HCT116 (cell line): Measurements from ENCODE around the gene AKAP13. TPM values are rescaled to one million over a fixed set of nuclear protein-coding genes. Genes with fewer than 3 reads are reported as not detected.

Experiments
- ATAC-seq: fragments of 200-7000 bp; cut with Tn5 transposase; 2 replicates; pipeline ENCODE4 v1.9.1; 2020; ENCODE audit warnings: mild to moderate bottlenecking, moderate library complexity
- BruUV-seq: library from RNA; stranded (reverse); fragments of 400-500 nt; replicated peaks from 2 replicates; lab custom pipeline; 2021; lab: Mats Ljungman, UMichigan
- CTCF ChIA-PET: fragments of 300-600 bp; sonication (Branson Sonifier 250); formaldehyde crosslinking; loops from one replicate; lab custom pipeline; 2021; ENCODE audit warnings: antibody characterized with exemption; lab: Charles Lee
- POLR2A ChIA-PET: fragments of 300-600, 350-600 bp; sonication (Branson Sonifier 250); formaldehyde crosslinking; loops from one replicate; lab custom pipeline; 2021; ENCODE audit warnings: antibody characterized with exemption; lab: Charles Lee
- RAD21 ChIA-PET, 2 experiments: fragments of 300-600 bp; sonication (Branson Sonifier 250); formaldehyde crosslinking; loops; one replicate each; lab custom pipeline; 2023; ENCODE audit warnings: low total read pairs in 2 of 2; ENCODE audit not compliant: uncharacterized antibody in 2 of 2, unreplicated experiment in 2 of 2, low non-redundant PET in 1 of 2; lab: Charles Lee
- DNase-seq: peaks from one replicate; pipeline ENCODE4 v3.0.0-alpha.2; 2010; ENCODE audit warnings: low read depth, low spot score
- H2AFZ ChIP-seq: fragments of 200-600 bp; shearing (Covaris generic), sonication (generic); 2 replicates; pipeline ENCODE4 v1.6.1; 2017; ENCODE audit warnings: low read depth, mixed run types, mixed read lengths, antibody characterized with exemption, low read length; ENCODE audit not compliant: poor library complexity, severe bottlenecking
- H3K27ac ChIP-seq: 2 replicates; pipeline ENCODE4 v1.5.1; 2012; ENCODE audit warnings: low read depth, low read length
- H3K27me3 ChIP-seq: fragments of 200-600 bp; sonication (generic); 2 replicates; pipeline ENCODE4 v1.6.1; 2016; ENCODE audit warnings: mixed run types, low read length, mixed read lengths; ENCODE audit not compliant: insufficient read depth
- H3K36me3 ChIP-seq, 2 experiments: fragments of 200-500 bp in 1 of 2; fragments of 200-600 bp in 1 of 2; sonication (Bioruptor generic) in 1 of 2; sonication (generic) in 1 of 2; 2 replicates each; pipeline versions ENCODE4 v1.5.1 to v1.6.1; 2014 to 2016; ENCODE audit warnings: low read length in 2 of 2, inconsistent platforms in 1 of 2, mixed read lengths in 1 of 2, mixed run types in 1 of 2; ENCODE audit not compliant: insufficient read depth in 2 of 2, control insufficient read depth in 1 of 2
- H3K4me1 ChIP-seq, 2 experiments: fragments of 200-600 bp in 1 of 2; sonication (generic) in 1 of 2; 2 replicates each; pipeline versions ENCODE4 v1.5.1 to v1.6.1; 2012 to 2017; ENCODE audit warnings: low read length in 2 of 2, inconsistent platforms in 1 of 2, mild to moderate bottlenecking in 1 of 2, mixed read lengths in 1 of 2, mixed run types in 1 of 2, moderate library complexity in 1 of 2; ENCODE audit not compliant: insufficient read depth in 2 of 2, control insufficient read depth in 1 of 2
- H3K4me2 ChIP-seq: fragments of 200-600 bp; sonication (generic); 2 replicates; pipeline ENCODE4 v1.6.1; 2017; ENCODE audit warnings: mixed run types, low read length, mixed read lengths
- H3K4me3 ChIP-seq, 2 experiments: fragments of 200-600 bp in 1 of 2; sonication (generic) in 1 of 2; replicated peaks in 1 of 2; 2 replicates each; pipeline ENCODE4 v1.5.1; 2011 to 2016; ENCODE audit warnings: low read length in 2 of 2, control low read depth in 1 of 2, low read depth in 1 of 2, mild to moderate bottlenecking in 1 of 2, mixed read lengths in 1 of 2, mixed run types in 1 of 2
- H3K79me2 ChIP-seq: fragments of 200-600 bp; sonication (generic); 2 replicates; pipeline ENCODE4 v1.6.1; 2017; ENCODE audit warnings: mild to moderate bottlenecking, mixed run types, low read length, moderate library complexity, mixed read lengths; ENCODE audit not compliant: insufficient read depth
- H3K9ac ChIP-seq: fragments of 200-600 bp; sonication (generic); 2 replicates; pipeline ENCODE4 v1.6.1; 2016; ENCODE audit warnings: low read length, mixed read lengths
- H3K9me2 ChIP-seq: fragments of 200-600 bp; sonication (generic), shearing (Covaris generic); 2 replicates; pipeline ENCODE4 v1.6.1; 2017; ENCODE audit warnings: mixed run types, mild to moderate bottlenecking, moderate library complexity; ENCODE audit not compliant: insufficient read depth
- H3K9me3 ChIP-seq, 2 experiments: fragments of 200-500 bp in 1 of 2; fragments of 200-600 bp in 1 of 2; sonication (Bioruptor generic) in 1 of 2; sonication (generic) in 1 of 2; 2 replicates each; pipeline ENCODE4 v1.6.1; 2014 to 2017; ENCODE audit warnings: low read length in 2 of 2, mixed read lengths in 2 of 2, inconsistent platforms in 1 of 2, low read depth in 1 of 2, mild to moderate bottlenecking in 1 of 2, mixed run types in 1 of 2, moderate library complexity in 1 of 2; ENCODE audit not compliant: control insufficient read depth in 1 of 2, insufficient read depth in 1 of 2
- H4K20me1 ChIP-seq: fragments of 200-600 bp; sonication (generic), shearing (Covaris generic); 2 replicates; pipeline ENCODE4 v1.6.1; 2017; ENCODE audit warnings: mixed run types, mild to moderate bottlenecking, moderate library complexity; ENCODE audit not compliant: insufficient read depth
- CEBPB ChIP-seq: IDR thresholded peaks from 2 replicates; pipeline ENCODE4 v1.6.1; 2012; ENCODE audit warnings: low read depth
- CTCF ChIP-seq, 3 experiments: fragments of 200-600 bp in 1 of 3; sonication (generic) in 1 of 3; IDR thresholded peaks in 2 of 3; conservative IDR thresholded peaks in 1 of 3; 2 replicates each; pipeline ENCODE4 v1.5.1; 2012 to 2017; ENCODE audit warnings: low read depth in 2 of 3, low read length in 2 of 3, antibody characterized with exemption in 1 of 3, borderline replicate concordance in 1 of 3, control low read depth in 1 of 3, mild to moderate bottlenecking in 1 of 3, mixed read lengths in 1 of 3, mixed run types in 1 of 3, moderate library complexity in 1 of 3; ENCODE audit not compliant: insufficient read depth in 1 of 3
- EGR1 ChIP-seq: IDR thresholded peaks from 2 replicates; pipeline ENCODE4 v1.6.1; 2012; ENCODE audit warnings: low read depth
- ELF1 ChIP-seq: IDR thresholded peaks from 2 replicates; pipeline ENCODE4 v1.6.1; 2012; ENCODE audit warnings: low read depth, borderline replicate concordance
- FOSL1 ChIP-seq: IDR thresholded peaks from 2 replicates; pipeline ENCODE4 v1.6.1; 2012; ENCODE audit warnings: low read depth
- JUND ChIP-seq: IDR thresholded peaks from 2 replicates; pipeline ENCODE4 v1.6.1; 2012
- MAX ChIP-seq: IDR thresholded peaks from 2 replicates; pipeline ENCODE4 v1.6.1; 2012
- POLR2AphosphoS5 ChIP-seq: IDR thresholded peaks from 2 replicates; pipeline ENCODE4 v1.6.1; 2011; ENCODE audit warnings: mild to moderate bottlenecking, low read depth, low read length, moderate library complexity
- RAD21 ChIP-seq: IDR thresholded peaks from 2 replicates; pipeline ENCODE4 v1.6.1; 2012; ENCODE audit warnings: low read depth, mild to moderate bottlenecking
- REST ChIP-seq: IDR thresholded peaks from 2 replicates; pipeline ENCODE4 v1.6.1; 2012; ENCODE audit warnings: low read depth
- SIN3A ChIP-seq: IDR thresholded peaks from 2 replicates; pipeline ENCODE4 v1.6.1; 2012; ENCODE audit warnings: low read depth
- SP1 ChIP-seq: IDR thresholded peaks from 2 replicates; pipeline ENCODE4 v1.6.1; 2012; ENCODE audit warnings: low read depth
- SRF ChIP-seq: IDR thresholded peaks from 2 replicates; pipeline ENCODE4 v1.6.1; 2012; ENCODE audit warnings: low read depth
- YY1 ChIP-seq: IDR thresholded peaks from 2 replicates; pipeline ENCODE4 v1.6.1; 2011; ENCODE audit warnings: low read length, low read depth, moderate library complexity, mild to moderate bottlenecking; ENCODE audit not compliant: insufficient replicate concordance; ENCODE audit errors: extremely low read depth
- ZFX ChIP-seq: fragments of 450-650 bp; IDR thresholded peaks from 2 replicates; pipeline ENCODE4 v1.6.1; 2017
- intact Hi-C: fragments of 100-400 bp; cut with micrococcal nuclease; formaldehyde crosslinking; loops from 2 replicates; pipeline ENCODE4 v1.10.0; 2022
- total RNA-seq: library from RNA; stranded (reverse); gene quantifications from one replicate; pipeline ENCODE4 v1.2.1, GENCODE V29; 2021; ENCODE audit not compliant: unreplicated experiment

Gene AKAP13
- total RNA-seq, 1 experiment from 2014 or later = 43.1 TPM

GRCh38 chr15:85752124-85752475 is 371.7 kb downstream of the AKAP13 start:
- Histone ChIP-seq H3K9me2 (no peaks in the 10 kb centered on the region), H3K9ac (no peak overlapping the region), H3K4me1 (no peaks in the 10 kb centered on the region), H2AFZ (no peak overlapping the region), H3K79me2 (no peaks in the 10 kb centered on the region), H3K4me2 (no peak overlapping the region), H3K27ac (no peak overlapping the region), H3K36me3 (no peaks in the 10 kb centered on the region; a peak in 1 of 4 replicates), H4K20me1 (no peaks in the 10 kb centered on the region), H3K4me3 (no peak overlapping the region), H3K27me3 (no peaks in the 10 kb centered on the region), H3K9me3 (no peaks in the 10 kb centered on the region)
- no TSS peak for BruUV-seq
- intact Hi-C loops = no loop called here
- ATAC-seq (no peak), DNase-seq (no peak)
- ChIA-PET RAD21 (no interaction called here), POLR2A (no interaction called here), CTCF (no interaction called here)
- TF ChIP-seq JUND = no peak
- TF ChIP-seq FOSL1 = no peak
- TF ChIP-seq RAD21 = no peak
- no peak for TF ChIP-seq ZFX

GRCh38 chr15:85752491-85752961 is 372.1 kb downstream of the AKAP13 start:
- intact Hi-C loops = no loop called here
- DNase-seq = no peak
- no peaks in the 10 kb centered on the region for H3K79me2 ChIP-seq
- no peaks in the 10 kb centered on the region for H3K27me3 ChIP-seq
- H3K36me3 ChIP-seq = no peaks in the 10 kb centered on the region; a peak in 1 of 4 replicates
- ATAC-seq = no peak
- RAD21 ChIA-PET = no interaction called here
- POLR2A ChIA-PET = no interaction called here
- no TSS peak for BruUV-seq
- H3K9me3 ChIP-seq = no peaks in the 10 kb centered on the region
- CTCF ChIA-PET = no interaction called here
- H2AFZ ChIP-seq = no peak overlapping the region
- H4K20me1 ChIP-seq = no peaks in the 10 kb centered on the region
- H3K4me2 ChIP-seq = no peak overlapping the region
- no peak overlapping the region for H3K9ac ChIP-seq
- H3K4me3 ChIP-seq = no peak overlapping the region
- TF ChIP-seq ZFX = no peak
- no peak for TF ChIP-seq MAX
- TF ChIP-seq FOSL1 = no peak
- TF ChIP-seq CEBPB = no peak
- no peak for TF ChIP-seq RAD21
- TF ChIP-seq SP1 = no peak
- TF ChIP-seq ELF1 = no peak
- no peak for TF ChIP-seq CTCF (IDR thresholded peaks at IDR 0.05 in 2 of 3, conservative IDR thresholded peaks at IDR 0.05 in 1 of 3; ENCODE audit: borderline replicate concordance in 1 of 3, insufficient read depth in 1 of 3, low read depth in 2 of 3, low read length in 2 of 3)
- no peak for TF ChIP-seq YY1
- TF ChIP-seq REST = no peak
- TF ChIP-seq JUND = no peak
- no peak for TF ChIP-seq SIN3A
- no peak for TF ChIP-seq SRF
- TF ChIP-seq POLR2AphosphoS5 = no peak
- no peak for TF ChIP-seq EGR1
- no peaks in the 10 kb centered on the region for H3K9me2 ChIP-seq
- no peaks in the 10 kb centered on the region for H3K4me1 ChIP-seq
- H3K27ac ChIP-seq = no peak overlapping the region
